K562 (cell line): Measurements from ENCODE around the gene SGIP1. TPM values are rescaled to one million over a fixed set of nuclear protein-coding genes. Genes with fewer than 3 reads are reported as not detected.

Experiments used
- ATAC-seq: fragments of 200-7000 bp; cut with Tn5 transposase; 3 replicates; pipeline ENCODE4 v1.9.1; 2020; ENCODE audit warnings: moderate library complexity
- BruUV-seq: library from RNA; stranded (reverse); fragments of 400-500 nt; replicated peaks from 2 replicates; lab custom pipeline; 2021; lab: Mats Ljungman, UMichigan
- CTCF ChIA-PET: fragments of 300-600 bp; formaldehyde crosslinking; extraction: SDS; loops from one replicate; lab custom pipeline; 2021; ENCODE audit warnings: low intra/inter-chr PET ratio; lab: Yijun Ruan, JAX
- POLR2A ChIA-PET: fragments of 300-600, 350-650 bp; sonication (Branson Sonifier 250); formaldehyde crosslinking; extraction: SDS; loops from one replicate; lab custom pipeline; 2021; ENCODE audit warnings: antibody characterized with exemption, inconsistent platforms; lab: Yijun Ruan, JAX
- DNase-seq, 4 experiments: peaks; one replicate each; pipeline versions ENCODE4 v3.0.0 to v3.0.0-alpha.2; 2011 to 2018; ENCODE audit warnings: low spot score in 3 of 4, mixed read lengths in 3 of 4; ENCODE audit errors: extremely low read depth in 1 of 4
- FAIRE-seq: peaks from 2 replicates; lab custom pipeline; 2011; peaks lifted over from hg19 to GRCh38; lab: Jason Lieb, UNC
- H2AFZ ChIP-seq: 2 replicates; pipeline ENCODE4 v1.6.0; 2011; ENCODE audit warnings: low read depth, low read length, control low read depth, inconsistent platforms
- H3K27ac ChIP-seq: fragments of 200-600 bp; 3 replicates; pipeline ENCODE4 v1.8.0; 2011; ENCODE audit warnings: low read depth, mild to moderate bottlenecking, control low read depth, inconsistent platforms, low read length, moderate library complexity, mixed read lengths; ENCODE audit errors: extremely low read depth
- H3K27me3 ChIP-seq, 2 experiments: fragments of 300-600 bp in 1 of 2; 2 replicates in 1 of 2; 3 replicates in 1 of 2; pipeline versions ENCODE4 v1.6.0 to v1.8.0; 2011; ENCODE audit warnings: inconsistent platforms in 2 of 2, low read length in 2 of 2, mild to moderate bottlenecking in 1 of 2, mixed read lengths in 1 of 2, moderate library complexity in 1 of 2; ENCODE audit not compliant: control insufficient read depth in 2 of 2, insufficient read depth in 2 of 2
- H3K36me3 ChIP-seq: fragments of 300-600 bp; 3 replicates; pipeline ENCODE4 v1.8.0; 2011; ENCODE audit warnings: mild to moderate bottlenecking, low read length, inconsistent platforms; ENCODE audit not compliant: control insufficient read depth, insufficient read depth
- H3K4me1 ChIP-seq, 2 experiments: fragments of 200-600 bp in 1 of 2; replicated peaks in 1 of 2; 2 replicates in 1 of 2; 3 replicates in 1 of 2; pipeline versions ENCODE4 v1.5.1 to v1.8.0; 2011; ENCODE audit warnings: inconsistent platforms in 2 of 2, low read length in 2 of 2, mild to moderate bottlenecking in 1 of 2, mixed read lengths in 1 of 2, moderate library complexity in 1 of 2; ENCODE audit not compliant: control insufficient read depth in 2 of 2, insufficient read depth in 2 of 2
- H3K4me2 ChIP-seq: 2 replicates; pipeline ENCODE4 v1.6.1; 2011; ENCODE audit warnings: low read length, control low read depth, inconsistent platforms, mixed read lengths; ENCODE audit not compliant: insufficient read depth
- H3K4me3 ChIP-seq: fragments of 200-600 bp; sonication (generic), shearing (Covaris generic); 2 replicates; pipeline ENCODE4 v1.5.1; 2016; ENCODE audit warnings: control low read depth, inconsistent platforms
- H3K79me2 ChIP-seq: fragments of 200-600 bp; 3 replicates; pipeline ENCODE4 v1.8.0; 2011; ENCODE audit warnings: low read length, inconsistent platforms; ENCODE audit not compliant: control insufficient read depth, insufficient read depth
- H3K9ac ChIP-seq, 2 experiments: 2 replicates each; pipeline versions ENCODE4 v1.6.0 to v1.6.1; 2011; ENCODE audit warnings: low read depth in 2 of 2, low read length in 2 of 2, control low read depth in 1 of 2, inconsistent platforms in 1 of 2, mild to moderate bottlenecking in 1 of 2, mixed read lengths in 1 of 2; ENCODE audit not compliant: insufficient read depth in 1 of 2
- H3K9me1 ChIP-seq: one replicate; pipeline ENCODE4 v1.6.0; 2011; ENCODE audit warnings: inconsistent platforms, mild to moderate bottlenecking, low read length, moderate library complexity; ENCODE audit not compliant: control insufficient read depth, insufficient read depth
- H3K9me3 ChIP-seq: replicated peaks from 2 replicates; pipeline ENCODE4 v1.5.1; 2011; ENCODE audit warnings: low read depth, low read length, inconsistent platforms; ENCODE audit not compliant: control insufficient read depth, insufficient read depth
- H4K20me1 ChIP-seq: replicated peaks from 2 replicates; pipeline ENCODE4 v1.6.1; 2011; ENCODE audit warnings: low read length, inconsistent platforms, mixed read lengths; ENCODE audit not compliant: control insufficient read depth, insufficient read depth
- ATF7 ChIP-seq: fragments of 450-650 bp; IDR thresholded peaks from 2 replicates; pipeline ENCODE4 v1.7.1; 2014; ENCODE audit warnings: mild to moderate bottlenecking, moderate library complexity
- CTCF ChIP-seq, 3 experiments: IDR thresholded peaks in 2 of 3; conservative IDR thresholded peaks in 1 of 3; 2 replicates each; pipeline ENCODE4 v1.5.1; 2011 to 2012; ENCODE audit warnings: low read length in 3 of 3, mild to moderate bottlenecking in 3 of 3, control low read depth in 2 of 3, improper control_type of control experiment in 1 of 3, inconsistent platforms in 1 of 3, low read depth in 1 of 3, mixed read lengths in 1 of 3, moderate library complexity in 1 of 3; ENCODE audit not compliant: insufficient read depth in 2 of 3
- KLF16 ChIP-seq: IDR thresholded peaks from 2 replicates; pipeline ENCODE4 v1.6.1; 2016; ENCODE audit warnings: antibody characterized with exemption
- RAD21 ChIP-seq, 2 experiments: fragments of 250-450 bp in 1 of 2; fragments of 450-650 bp in 1 of 2; sonication (Bioruptor Pico) in 1 of 2; formaldehyde crosslinking in 1 of 2; IDR thresholded peaks in 1 of 2; conservative IDR thresholded peaks in 1 of 2; 2 replicates each; pipeline versions ENCODE4 v1.4.0 to v1.8.0; 2020 to 2022; ENCODE audit warnings: mild to moderate bottlenecking in 2 of 2, moderate library complexity in 1 of 2
- RBM14 ChIP-seq: fragments of 200-400 bp; formaldehyde crosslinking; IDR thresholded peaks from 2 replicates; pipeline ENCODE4 v1.6.1; 2018; ENCODE audit warnings: low read depth, mild to moderate bottlenecking, low read length, moderate library complexity, borderline replicate concordance; ENCODE audit not compliant: insufficient read depth
- REST ChIP-seq, 2 experiments: fragments of 450-650 bp; formaldehyde crosslinking in 1 of 2; IDR thresholded peaks; 2 replicates each; pipeline versions ENCODE4 v1.4.0 to v1.6.1; 2014 to 2020; ENCODE audit warnings: mild to moderate bottlenecking in 2 of 2, borderline replicate concordance in 1 of 2, low read depth in 1 of 2
- WGBS: fragments of 100-300 bp; shearing (Covaris generic); methylation state at CpG from one replicate; pipeline ENCODE4 v1.1.6; 2016; ENCODE audit warnings: low coverage, mixed read lengths; ENCODE audit not compliant: insufficient coverage; ENCODE audit errors: missing lambda C conversion rate; 5-methylcytosine and 5-hydroxymethylcytosine counted together
- in situ Hi-C: fragments of 300-500 bp; cut with MboI; formaldehyde crosslinking; loops from 4 replicates; pipeline ENCODE4 v1.15.0; 2018; ENCODE audit warnings: inconsistent platforms, mixed read lengths
- intact Hi-C: fragments of 100-400 bp; cut with micrococcal nuclease; formaldehyde crosslinking; loops from 2 replicates; pipeline ENCODE4 v1.14.2; 2022
- polyA plus RNA-seq, 8 experiments: library from polyadenylated mRNA; depleted of rRNA in 4 of 8; stranded (reverse) in 5 of 8; unstranded in 3 of 8; fragments of >200 nt; fragmentation: Nextera tagmentation in 2 of 8; fragmentation: Illumina TruSeq in 1 of 8; extraction: Ambion mirVana in 2 of 8; extraction: Trizol in 1 of 8; gene quantifications; 2 replicates each; pipeline versions ENCODE4 v1.2.1 to v1.2.3, GENCODE V29; 2011 to 2014; ENCODE audit warnings: inconsistent platforms in 1 of 8, missing spikeins in 1 of 8
- total RNA-seq, 7 experiments: library from RNA; depleted of rRNA in 6 of 7; stranded (reverse); fragments of >200 nt in 6 of 7; fragmentation: Illumina TruSeq in 2 of 7; extraction: Trizol in 2 of 7; gene quantifications; 2 replicates each; pipeline versions ENCODE4 v1.2.1 to v1.2.3, GENCODE V29; 2011 to 2021; ENCODE audit warnings: low replicate concordance in 1 of 7
- TF ChIP-seq, protein P1 (sequence below): sonication (generic); formaldehyde crosslinking; IDR thresholded peaks from 2 replicates; pipeline ENCODE4 v1.8.1; 2023; ENCODE audit warnings: mild to moderate bottlenecking, missing genetic modification reagents

SGIP1 gene
- total and polyA plus RNA-seq, 9 of the 15 experiments (the other 6 are each of a cell fraction or from before 2014, with no cell fraction given), result 0.07 to 0.35 TPM; not detected in 7

- H2AFZ ChIP-seq, result no peak overlapping the region
- no peak overlapping the region for H3K4me3 ChIP-seq
- whole genome bisulfite sequencing, result under 1% methylated on average over 9 of the region's 9 CpGs
- peak; percentile 92 for ATAC-seq
- peaks cover 0 to 9% of the 10 kb centered on the region in 2 experiments; a peak in 3 of 5 replicates for H3K27me3 ChIP-seq
- DNase-seq, result peak; percentile 34 to 73 (median 45)
- H3K9me3 ChIP-seq, result no peaks in the 10 kb centered on the region
- ChIA-PET CTCF (no interaction called here), POLR2A (no interaction called here)
- H4K20me1 ChIP-seq, result no peaks in the 10 kb centered on the region
- intact Hi-C loops, result loop anchor here (5.0 to 10.0 kb wide), 2 partner anchors 221 to 474 kb away; no protein-coding TSS in a partner anchor
- no peaks in the 10 kb centered on the region for H3K4me1 ChIP-seq
- H3K4me2 ChIP-seq, result no peak overlapping the region
- in situ Hi-C loops, result no loop called here
- H3K36me3 ChIP-seq, result no peaks in the 10 kb centered on the region
- no peak overlapping the region for H3K9ac ChIP-seq
- H3K9me1 ChIP-seq, result no peaks in the 10 kb centered on the region
- BruUV-seq, result no TSS peak
- no peaks in the 10 kb centered on the region for H3K79me2 ChIP-seq
- FAIRE-seq, result peak; percentile 85
- H3K27ac ChIP-seq, result no peak overlapping the region
- TF ChIP-seq KLF16 (0 out of 2 replicates have a peak, but pooled peaks have one; percentile 30), RBM14 (no peak), RAD21 (CRISPR knock-in tag; conservative IDR thresholded peaks at IDR 0.05 in 1 of 2, IDR thresholded peaks at IDR 0.05 in 1 of 2) (peak; percentile 53 to 72), ATF7 (peak; percentile 25; the same call in 1 of the 2 replicates), CTCF (IDR thresholded peaks at IDR 0.05 in 2 of 3, conservative IDR thresholded peaks at IDR 0.05 in 1 of 3; ENCODE audit: insufficient read depth in 2 of 3, low read depth in 1 of 3, low read length in 3 of 3) (peak; percentile 76 to 91 (median 86)), REST (IDR thresholded peaks at IDR 0.05; ENCODE audit: borderline replicate concordance) (peak; percentile 22; the same call in 1 of the 2 replicates), REST (CRISPR knock-in tag; IDR thresholded peaks at IDR 0.05; ENCODE audit: low read depth) (no peak)
- TF ChIP-seq, protein P1, sequence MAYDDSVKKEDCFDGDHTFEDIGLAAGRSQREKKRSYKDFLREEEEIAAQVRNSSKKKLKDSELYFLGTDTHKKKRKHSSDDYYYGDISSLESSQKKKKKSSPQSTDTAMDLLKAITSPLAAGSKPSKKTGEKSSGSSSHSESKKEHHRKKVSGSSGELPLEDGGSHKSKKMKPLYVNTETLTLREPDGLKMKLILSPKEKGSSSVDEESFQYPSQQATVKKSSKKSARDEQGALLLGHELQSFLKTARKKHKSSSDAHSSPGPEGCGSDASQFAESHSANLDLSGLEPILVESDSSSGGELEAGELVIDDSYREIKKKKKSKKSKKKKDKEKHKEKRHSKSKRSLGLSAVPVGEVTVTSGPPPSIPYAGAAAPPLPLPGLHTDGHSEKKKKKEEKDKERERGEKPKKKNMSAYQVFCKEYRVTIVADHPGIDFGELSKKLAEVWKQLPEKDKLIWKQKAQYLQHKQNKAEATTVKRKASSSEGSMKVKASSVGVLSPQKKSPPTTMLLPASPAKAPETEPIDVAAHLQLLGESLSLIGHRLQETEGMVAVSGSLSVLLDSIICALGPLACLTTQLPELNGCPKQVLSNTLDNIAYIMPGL, result no peak
These were observed 192.1 kb downstream of the SGIP1 start for GRCh38 chr1:66725885-66726665.
